HG03025 (cell line): ENCODE data around the gene KCTD5.

ENCODE experiments used
- ATAC-seq: cut with Tn5 transposase; IDR thresholded peaks from one replicate; pipeline ENCODE4 v1.9.1; 2021; ENCODE audit warnings: mild to moderate bottlenecking, moderate library complexity; ENCODE audit not compliant: unreplicated experiment, low FRiP score

Gene KCTD5

DNA sequence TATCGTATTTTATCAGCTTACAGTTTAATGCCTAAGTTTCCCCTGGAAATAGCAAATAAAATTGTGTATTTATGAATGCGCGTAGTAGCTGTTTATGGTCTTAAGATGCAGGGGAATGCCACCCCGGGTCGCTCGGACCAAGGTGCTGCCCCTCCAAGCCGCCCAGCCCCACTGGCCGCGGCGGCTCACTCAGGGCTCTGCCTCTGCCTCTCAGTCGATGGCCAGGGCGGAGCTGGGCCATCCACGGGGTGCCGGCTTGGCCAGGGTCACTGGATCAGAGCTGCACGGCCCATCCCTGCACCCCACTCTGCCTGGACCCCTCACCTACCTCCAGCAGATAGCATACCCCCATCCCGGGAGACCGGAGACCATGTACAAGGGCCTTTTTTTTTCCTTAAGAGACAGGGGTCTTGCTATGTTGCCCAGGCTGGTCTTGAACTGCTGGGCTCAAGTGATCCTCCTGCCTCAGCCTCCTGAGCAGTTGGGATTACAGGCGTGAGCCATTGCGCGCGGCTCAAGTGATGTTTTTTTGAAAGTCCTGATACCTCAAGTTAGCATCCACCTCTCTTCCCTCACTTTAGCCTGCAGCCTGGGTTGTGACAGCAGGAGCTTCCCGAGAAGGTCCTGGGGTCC lies 26.7 kb downstream of the KCTD5 start:
- ATAC-seq: no peak

DNA sequence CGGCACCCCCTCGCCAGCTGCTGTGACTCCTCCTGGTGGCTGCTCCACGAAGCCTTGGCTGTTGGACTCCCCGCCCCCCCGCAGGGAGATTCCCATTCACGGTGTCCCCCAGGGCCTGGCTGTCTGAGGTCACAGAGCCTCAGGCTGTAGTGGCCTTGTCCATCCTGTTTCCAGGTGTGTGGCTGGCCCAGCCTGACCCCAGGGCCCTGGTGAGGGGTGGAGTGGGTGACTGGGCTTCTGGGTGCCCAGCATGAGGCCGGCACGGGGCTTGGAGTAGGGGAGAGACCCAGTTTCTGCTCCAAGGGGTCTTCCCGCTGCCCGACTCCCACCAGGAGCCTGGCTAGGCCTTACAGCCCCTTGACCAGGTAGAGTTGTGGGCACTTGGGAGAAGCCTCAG lies 27.3 kb downstream of the KCTD5 start:
- no peak for ATAC-seq

GRCh38 chr16:2710021-2710710 lies 27.8 kb downstream of the KCTD5 start:
- ATAC-seq: no peak

DNA sequence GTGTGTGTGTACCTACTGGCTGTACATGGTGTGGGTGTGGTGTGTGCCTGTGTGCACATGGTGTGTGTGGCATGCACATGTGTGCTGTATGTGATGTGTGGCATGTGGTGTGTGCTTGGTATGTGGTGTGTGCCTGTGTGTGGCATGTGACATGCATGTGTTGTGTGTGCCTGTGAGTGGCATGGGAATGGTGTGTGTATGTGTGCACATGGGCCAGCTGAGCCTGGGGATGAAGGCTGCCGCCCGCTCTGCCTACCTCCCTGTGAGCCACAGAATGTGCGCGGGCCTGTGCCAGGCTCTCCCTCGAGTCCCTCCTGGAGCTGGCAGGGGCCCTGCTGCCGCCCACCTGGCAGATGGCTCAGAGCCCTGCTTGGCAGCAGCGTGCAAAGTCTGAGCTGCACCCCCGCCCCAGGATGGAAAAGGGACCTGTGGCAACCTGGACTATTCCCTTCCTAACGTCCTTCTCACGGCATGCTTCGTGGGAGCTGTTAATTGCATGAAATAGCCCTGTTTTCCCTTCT lies 28.4 kb downstream of the KCTD5 start:
- no peak for ATAC-seq

DNA sequence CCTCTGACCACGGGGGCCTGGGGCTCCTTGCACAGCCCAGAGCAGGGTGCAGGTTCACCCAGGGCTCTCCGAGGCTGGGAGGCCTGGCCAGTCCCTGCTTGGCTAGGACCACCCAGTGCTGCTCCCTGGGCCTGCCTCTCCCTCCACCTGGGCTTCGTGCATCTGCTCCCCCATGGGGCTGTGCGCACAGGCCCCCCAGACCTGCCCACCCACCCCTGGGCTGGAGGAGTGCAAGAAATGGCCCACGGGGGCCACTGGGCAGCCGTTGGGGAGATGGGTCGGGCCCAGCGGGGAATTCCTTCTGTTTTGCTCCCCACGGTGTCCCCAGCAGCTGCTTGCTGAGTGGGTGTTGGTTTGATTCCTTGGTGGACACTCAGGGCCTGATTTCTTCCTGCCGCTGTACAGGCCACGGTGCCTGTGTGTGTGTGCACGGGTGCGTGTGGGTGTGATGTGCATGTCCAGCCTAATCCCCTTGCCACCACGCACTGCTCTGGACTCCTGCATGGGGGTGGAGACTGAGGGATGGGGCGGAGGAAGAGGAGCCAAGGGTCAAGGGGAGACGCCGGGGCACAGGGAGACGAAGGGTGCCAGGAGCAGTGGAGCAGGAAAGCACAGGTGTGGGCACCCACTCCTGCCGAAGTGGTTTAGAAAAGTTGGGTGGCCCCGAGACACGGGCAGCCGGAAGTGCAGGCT lies 29.2 kb downstream of the KCTD5 start:
- ATAC-seq: no peak

DNA sequence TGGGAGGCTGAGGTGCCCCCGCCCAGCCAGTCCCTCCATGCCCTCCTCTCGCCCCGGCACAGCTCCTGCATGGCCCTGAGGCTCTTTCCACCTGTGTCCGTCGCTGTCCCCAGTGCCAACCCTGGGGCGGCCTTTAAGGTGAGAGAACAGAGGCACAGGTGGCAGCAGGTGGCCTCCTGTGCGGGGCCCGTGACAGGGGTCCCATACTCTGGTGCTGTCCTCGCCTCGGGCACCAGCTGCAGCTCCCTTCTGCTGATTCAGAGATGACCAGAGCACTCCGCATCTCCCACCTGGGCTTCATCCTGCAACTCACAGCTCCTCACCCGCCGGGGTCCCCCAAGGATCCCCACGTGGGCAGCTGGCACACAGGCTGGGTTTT lies 29.7 kb downstream of the KCTD5 start:
- no peak for ATAC-seq

- ATAC-seq: no peak
Measured at GRCh38 chr16:2712546-2712945, 30.2 kb downstream of the KCTD5 start.

DNA sequence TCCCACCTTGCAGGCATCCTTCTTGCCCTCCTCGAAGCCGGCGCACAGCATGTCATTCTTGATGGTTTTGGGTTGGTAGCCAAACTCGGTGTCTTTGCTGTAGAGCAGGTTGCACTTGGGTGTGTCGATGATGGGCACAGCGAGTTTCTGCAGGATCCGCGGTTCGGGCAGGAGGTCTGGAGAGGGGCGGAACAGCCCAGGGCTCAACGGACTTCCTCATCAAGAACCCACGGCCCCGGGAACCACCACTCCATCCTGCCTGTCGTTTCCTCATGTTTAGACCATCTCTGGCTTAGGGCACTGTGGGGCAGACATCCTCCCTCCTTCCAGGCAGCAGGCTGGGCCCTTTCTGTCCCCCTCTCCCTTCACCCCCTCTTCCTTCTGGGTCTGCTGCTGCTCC lies 31.2 kb downstream of the KCTD5 start:
- no peak for ATAC-seq

DNA sequence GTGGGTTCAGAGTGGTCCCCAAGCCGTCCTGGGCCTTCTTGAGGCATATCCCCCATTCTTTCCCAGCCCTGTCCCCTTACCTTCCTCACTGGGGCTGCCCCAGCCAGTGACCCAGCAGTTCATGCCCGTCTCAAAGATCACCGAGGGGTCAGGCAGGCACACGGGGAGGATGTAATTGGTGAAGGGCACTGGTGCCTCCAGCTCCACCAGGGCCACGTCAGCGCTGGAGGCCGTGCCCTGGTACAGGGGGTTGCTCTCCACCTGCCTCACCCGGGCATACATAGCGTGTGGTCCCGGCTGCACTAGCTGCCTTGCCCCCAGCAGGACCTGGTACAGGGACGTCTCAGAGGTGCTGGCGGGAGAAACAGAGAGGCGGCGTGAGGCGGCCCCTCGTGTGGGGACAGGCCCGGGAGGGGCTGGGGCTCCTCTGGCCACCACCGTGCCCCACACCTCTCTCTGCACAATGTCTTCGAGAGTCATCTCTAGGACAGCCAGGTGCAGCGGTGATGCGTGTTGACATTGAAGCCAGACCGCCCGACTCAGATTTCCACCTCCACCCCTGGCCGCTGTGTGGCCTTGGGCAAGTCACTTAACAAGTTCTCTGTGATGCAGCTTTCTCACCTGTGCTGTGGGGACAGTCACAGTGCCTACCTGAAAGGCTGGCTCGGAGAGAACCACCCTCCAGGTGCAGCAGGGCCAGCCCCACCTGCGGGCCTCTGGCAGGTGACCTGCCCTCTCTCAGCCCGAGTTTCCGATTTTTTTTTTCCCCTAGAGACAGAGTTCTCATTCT lies 31.9 kb downstream of the KCTD5 start:
- no peak for ATAC-seq

GRCh38 chr16:2715064-2715463 lies 32.7 kb downstream of the KCTD5 start:
- ATAC-seq: no peak

DNA sequence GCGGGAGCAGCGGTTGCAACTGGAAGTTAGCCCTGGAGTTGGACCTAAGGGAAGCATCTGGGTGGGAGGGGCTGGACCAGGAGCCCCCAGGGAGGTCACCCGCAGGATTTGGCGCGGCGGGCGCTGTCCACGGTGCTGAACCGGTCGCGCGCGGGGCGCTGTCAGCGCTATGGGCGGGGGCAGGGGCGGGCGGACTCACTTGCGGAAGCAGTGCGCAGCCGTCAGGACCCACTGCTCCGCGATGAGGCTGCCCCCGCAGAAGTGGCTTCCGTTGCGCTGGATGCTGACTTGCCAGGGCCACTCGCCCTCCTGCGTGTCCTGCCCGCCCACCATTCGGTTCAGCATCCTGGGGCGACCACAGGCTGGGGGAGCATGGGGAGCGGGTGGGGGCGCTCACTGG lies 33.2 kb downstream of the KCTD5 start:
- no peak for ATAC-seq

DNA sequence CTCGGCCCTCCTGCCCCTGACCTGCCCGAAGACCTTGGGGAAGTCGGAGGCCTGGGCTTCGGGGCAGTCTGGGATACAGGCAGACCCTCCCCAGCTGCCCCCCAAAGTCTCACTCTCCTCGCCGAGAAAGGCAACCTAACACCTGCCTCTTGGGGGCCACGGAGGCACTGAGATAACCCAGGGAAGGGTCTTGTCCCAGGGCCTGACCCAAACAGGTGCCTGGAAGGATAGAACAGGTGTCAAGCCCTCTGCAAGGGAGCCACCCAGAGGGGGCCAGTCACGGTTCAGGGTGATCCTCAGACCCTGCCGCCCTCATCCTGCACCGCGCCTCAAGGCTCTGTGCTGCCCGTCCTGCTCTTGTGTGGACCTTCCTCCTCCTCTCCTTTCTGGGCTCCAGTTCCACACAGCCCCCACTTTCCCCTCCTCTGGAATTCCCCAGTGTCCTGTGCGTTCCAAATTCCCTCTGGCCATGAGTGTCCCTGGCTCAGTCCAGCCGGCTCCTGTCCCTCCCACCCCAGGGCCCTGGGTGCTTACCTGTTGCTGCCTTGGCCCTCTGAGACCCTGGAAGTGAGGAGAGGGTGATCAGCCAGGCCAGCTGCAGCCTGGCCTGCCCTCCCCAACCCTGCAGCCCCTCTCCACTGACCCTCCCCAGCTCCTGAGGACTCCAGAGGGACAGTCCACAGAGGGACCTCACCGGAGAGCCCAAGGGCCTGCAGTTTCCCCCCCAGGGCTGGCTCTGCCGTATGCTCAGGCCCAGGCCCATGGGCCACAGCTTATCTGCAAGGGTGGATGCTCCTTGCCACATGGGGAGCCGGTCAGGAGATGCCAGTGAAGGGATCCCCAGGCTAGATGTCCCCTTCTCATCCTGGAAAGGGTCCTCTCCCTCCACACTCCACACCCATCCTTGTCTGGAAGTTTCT lies 33.9 kb downstream of the KCTD5 start:
- no peak for ATAC-seq

GRCh38 chr16:2716948-2717347 lies 34.6 kb downstream of the KCTD5 start:
- no peak for ATAC-seq

GRCh38 chr16:2717383-2718263 lies 35.3 kb downstream of the KCTD5 start:
- no peak for ATAC-seq

DNA sequence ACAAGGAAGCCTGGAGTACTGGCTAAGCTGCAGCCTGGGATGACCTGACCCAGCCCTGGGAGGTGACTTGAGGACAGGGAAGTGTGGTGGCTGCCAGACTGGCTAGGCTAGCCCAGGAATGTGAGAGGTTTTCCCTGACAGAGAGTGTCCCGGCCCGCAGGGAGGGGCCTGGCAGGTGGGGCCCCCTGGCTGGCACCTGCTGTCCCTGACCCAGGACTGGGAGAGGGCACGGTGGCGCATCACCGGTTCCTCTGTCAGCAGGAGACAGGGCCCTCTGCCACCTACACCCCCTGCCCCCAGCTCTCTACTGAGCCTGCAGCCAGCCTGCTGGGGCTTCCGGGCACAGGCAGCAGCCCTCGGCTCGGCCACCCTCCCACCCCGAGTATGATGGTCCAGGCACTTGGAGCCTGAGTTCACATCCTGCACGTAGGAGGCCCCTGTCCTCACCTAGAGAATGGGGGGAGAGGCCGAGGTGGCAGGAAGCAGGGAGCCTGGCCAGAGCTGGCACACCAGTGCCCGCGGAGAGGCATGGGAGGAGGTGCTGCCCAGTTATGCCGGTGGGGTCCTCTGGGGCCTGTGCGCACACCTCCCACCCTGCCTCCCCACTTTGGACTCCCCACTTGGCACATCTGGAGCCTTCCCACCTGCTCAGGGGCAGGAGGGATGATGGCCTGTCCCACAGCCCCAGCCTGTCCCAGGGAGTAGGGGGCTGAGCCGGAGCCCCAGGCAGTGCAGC lies 37.2 kb downstream of the KCTD5 start:
- ATAC-seq: no peak

DNA sequence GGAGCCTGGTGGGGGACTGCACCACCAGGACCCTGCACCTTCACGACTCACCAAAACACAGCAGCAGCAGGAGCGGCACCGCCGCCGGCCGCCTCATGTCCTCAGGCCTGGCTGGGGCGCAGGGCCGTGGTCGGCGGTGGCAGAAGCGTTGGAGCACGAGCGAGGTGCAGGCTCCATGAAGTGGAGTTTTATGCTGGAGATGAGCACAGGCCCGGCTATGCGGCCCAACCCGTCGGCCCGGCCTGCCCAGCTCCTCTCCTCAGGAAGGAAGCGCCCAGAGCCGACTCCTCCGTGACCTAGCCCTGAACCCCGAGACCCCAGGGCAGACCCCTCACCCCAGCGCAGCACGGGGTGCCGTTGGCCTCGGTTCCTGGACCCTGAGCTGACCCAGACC lies 37.7 kb downstream of the KCTD5 start, which contains the start of gene PRSS27:
Gene PRSS27, minus strand, starts transcription at position 161 of the 394 bp plus-strand sequence. Its CDS starts 64 bp downstream, at position 97.
- no peak for ATAC-seq

DNA sequence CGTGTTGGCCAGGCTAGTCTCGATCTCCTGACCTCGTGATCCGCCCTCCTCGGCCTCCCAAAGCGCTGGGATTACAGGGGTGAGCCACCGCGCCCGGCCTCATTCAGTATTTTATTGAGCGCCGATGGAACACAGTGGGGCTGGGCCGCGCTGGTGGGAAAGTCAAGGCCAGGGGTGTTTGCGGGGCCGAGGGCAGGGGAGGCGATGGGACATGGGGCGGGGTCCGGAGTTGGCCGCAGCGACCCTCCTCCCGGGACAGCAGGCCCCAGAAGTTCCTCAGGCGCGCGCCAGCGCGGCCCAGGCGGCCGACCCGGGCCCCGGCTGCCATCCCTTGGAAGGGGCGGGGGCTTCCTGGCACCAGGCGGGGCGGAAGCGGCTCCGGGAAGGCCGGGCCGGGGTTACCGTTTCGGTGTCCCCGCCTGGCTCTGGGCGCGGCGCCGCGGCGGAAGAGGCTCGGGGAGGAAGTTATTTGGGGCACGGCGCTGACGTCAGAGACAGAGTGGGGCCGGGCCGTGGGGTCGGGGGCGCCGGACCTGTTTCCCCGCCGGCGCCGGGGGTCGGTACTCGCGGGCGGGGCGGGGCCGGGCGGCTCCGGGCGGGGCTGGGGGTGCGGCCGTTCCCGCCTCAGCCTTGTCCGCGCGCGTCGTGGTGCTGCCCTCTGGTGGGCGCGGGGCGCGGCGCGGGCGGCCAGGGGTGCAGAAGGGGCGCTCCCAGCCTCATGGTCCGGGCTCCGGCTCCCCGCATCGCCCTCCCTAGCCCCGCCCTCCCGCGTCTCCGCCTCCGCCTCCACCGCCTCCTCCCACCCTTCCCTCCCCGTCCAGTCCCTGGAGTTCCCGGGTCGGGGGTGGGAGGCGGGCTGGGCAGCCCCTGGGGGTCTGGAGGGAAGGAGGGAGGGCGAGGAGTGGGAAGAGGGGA lies 38.7 kb downstream of the KCTD5 start:
- peak; percentile 60 for ATAC-seq
